Cardiac fibroblast (primary cell): ENCODE measurements around the gene SNX14.
"Not testable (repeated sequence)": the region's sequence is repeated elsewhere in the genome, so short reads cannot be mapped to it uniquely, and the experiment has no call there.

ENCODE experiments used
- DNase-seq, 2 donors: peaks; one replicate each; pipeline versions ENCODE4 v3.0.0 to v3.0.0-alpha.2; 2010; ENCODE audit warnings: low read depth in 2 of 2
- H3K4me3 ChIP-seq, 2 donors: replicated peaks in 1 of 2; 1 replicate in 1 of 2; 2 replicates in 1 of 2; pipeline ENCODE4 v1.5.1; 2011; ENCODE audit warnings: low read depth in 2 of 2, low read length in 2 of 2, mild to moderate bottlenecking in 2 of 2, moderate library complexity in 1 of 2
- CTCF ChIP-seq: IDR thresholded peaks from one replicate; pipeline ENCODE4 v1.5.1; 2011; ENCODE audit warnings: low read depth, mild to moderate bottlenecking, low read length, inconsistent platforms

SNX14 gene

DNA sequence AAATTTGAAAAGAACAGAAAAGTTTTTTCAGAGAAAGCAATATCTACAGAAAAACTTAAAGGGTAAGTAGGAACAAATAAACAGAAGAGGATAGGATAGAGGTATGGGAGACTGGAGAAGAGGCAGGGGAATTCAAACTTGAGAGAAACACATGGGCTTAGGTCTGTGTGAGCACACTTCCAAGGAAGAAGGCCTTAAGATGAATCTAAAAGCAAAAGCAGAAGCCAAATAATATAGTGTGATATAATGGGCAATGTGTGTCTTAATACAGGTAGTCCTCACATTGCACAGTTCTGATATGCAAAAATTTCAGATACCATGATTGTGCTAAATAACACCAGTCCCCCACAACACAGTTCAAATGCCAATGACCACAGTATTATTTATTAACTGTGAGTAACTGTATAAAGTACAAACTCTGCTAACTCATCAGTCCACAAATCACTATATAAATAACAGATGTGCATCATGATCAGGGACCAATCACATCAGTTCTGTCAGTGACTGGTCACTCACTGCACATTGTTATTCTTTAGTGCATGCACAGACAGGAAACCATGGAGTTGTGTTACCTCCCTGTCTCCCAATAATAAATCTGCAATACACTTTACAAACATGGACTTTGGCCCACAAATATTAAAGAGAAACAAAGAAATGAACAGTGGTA, 18.6 kb downstream of the SNX14 start:
- no peak for TF ChIP-seq CTCF
- peak in 1 of 2 donors; percentile 83 for DNase-seq
- no peak overlapping the region for H3K4me3 ChIP-seq

GRCh38 chr6:85569323-85569722, 24.3 kb downstream of the SNX14 start:
- TF ChIP-seq CTCF = no peak
- no peak overlapping the region for H3K4me3 ChIP-seq
- DNase-seq = peak; percentile 24 to 57

DNA sequence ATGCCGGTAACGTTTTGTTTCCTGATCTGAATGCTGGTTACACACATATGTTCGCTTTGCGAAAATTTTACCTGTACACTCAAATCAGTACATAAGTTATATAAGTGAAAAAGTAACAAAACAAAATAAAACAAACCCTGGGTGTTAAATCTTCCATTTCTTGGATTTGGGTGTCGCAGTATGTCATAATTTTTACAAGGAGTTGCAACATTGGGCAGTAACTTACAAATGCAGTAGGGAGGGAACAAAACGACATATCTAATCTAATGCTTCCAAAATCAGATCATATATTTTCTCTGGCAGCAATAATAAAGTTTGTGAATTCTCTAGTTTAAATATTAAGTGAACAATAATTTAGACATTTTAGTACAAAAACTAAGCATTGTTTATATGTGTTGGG, 25.2 kb downstream of the SNX14 start:
- no peak overlapping the region for H3K4me3 ChIP-seq
- no peak for TF ChIP-seq CTCF
- DNase-seq = peak in 1 of 2 donors; percentile 19

- DNase-seq = no peak
- TF ChIP-seq CTCF = no peak
Observed at GRCh38 chr6:85565736-85566135, 27.9 kb downstream of the SNX14 start.

GRCh38 chr6:85564223-85564622, 29.4 kb downstream of the SNX14 start:
- not testable (repeated sequence) for DNase-seq

More at GRCh38 chr6:85565736-85566135, 27.9 kb downstream of the SNX14 start:
- no peak overlapping the region for H3K4me3 ChIP-seq

DNA sequence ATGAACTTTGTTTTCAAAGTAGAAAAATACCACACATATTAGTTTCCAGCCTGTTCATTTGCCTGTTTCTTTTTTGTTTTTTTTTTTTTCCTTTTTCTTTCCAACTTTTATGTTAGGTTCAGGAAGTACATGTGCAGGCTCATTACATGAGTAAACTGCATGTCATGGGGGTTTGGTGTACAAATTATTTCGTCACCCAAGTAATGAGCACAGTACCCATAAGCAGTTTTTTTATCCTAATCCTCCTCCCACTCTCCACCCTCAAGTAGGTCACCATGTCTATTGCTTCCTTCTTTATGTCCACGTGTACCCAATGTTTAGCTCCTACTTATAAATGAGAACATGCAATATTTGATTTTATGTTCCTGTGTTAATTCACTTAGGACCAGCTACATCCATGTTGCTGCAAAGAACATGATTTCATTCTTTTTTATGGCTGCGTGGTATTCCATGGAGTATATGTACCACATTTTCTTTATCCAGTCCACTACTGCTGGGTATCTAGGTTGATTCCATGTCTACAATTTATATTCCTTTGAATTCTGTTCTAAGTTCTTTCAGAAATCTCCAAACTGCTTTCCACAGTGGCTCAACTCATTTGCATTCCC, 31.8 kb downstream of the SNX14 start:
- DNase-seq = peak; percentile 25 to 87
- TF ChIP-seq CTCF = no peak
- H3K4me3 ChIP-seq = no peak overlapping the region

More at GRCh38 chr6:85564223-85564622, 29.4 kb downstream of the SNX14 start:
- not testable (repeated sequence) for H3K4me3 ChIP-seq

DNA sequence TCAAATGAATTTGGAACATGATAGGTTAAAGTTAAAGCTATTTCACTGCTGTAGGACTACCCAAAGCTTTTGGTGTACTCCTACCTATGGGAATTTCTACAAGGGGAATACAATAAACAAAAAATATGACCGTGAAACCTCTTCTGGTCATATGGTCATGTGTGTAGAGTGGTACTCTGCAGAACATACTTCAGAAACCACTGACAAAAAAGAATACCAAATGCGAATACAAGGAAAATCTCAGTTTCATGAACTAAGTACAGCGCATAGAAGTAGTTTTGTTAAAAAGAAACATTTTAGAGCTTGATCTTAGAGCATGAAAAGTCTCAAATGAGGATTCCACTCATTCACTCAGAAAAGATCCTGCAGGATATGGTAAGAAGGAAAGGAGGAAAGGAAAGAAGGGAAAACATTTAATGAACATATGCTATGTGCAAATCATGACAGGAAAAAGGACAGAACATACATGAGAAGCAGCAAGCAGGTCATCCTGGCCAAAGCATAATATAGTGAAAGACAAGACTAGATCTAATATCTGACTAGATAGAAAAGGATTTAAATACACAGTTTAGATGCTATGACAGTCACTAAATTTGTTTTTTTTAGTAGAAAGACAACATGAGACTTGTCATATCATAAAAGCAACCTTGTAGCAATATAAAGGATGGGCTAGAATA, 36.5 kb downstream of the SNX14 start:
- no peak overlapping the region for H3K4me3 ChIP-seq
- no peak for TF ChIP-seq CTCF
- DNase-seq = no peak
